KOPT-K1 (cell line): ENCODE results near the gene BLM.
A peak's percentile ranks its signal among the peaks of the same experiment; 100 is the strongest.

ENCODE experiments used
- H3K27ac ChIP-seq: fragments of 200-600 bp; sonication (generic); 2 replicates; pipeline ENCODE4 v1.5.1; 2016; ENCODE audit warnings: antibody characterized with exemption, mild to moderate bottlenecking, low read depth, low read length; ENCODE audit not compliant: poor library complexity, severe bottlenecking
- H3K36me3 ChIP-seq: fragments of 200-600 bp; sonication (generic); 2 replicates; pipeline ENCODE4 v1.5.1; 2017; ENCODE audit warnings: antibody characterized with exemption, mild to moderate bottlenecking, low read length, moderate library complexity; ENCODE audit not compliant: insufficient read depth
- H3K9me3 ChIP-seq: fragments of 200-600 bp; sonication (generic); 2 replicates; pipeline ENCODE4 v1.5.1; 2017; ENCODE audit warnings: antibody characterized with exemption, low read length, mild to moderate bottlenecking; ENCODE audit not compliant: insufficient read depth, poor library complexity, severe bottlenecking

BLM gene

GRCh38 chr15:90773485-90773884 is 56.3 kb downstream of the BLM start:
- Histone ChIP-seq H3K36me3 (peaks cover 97% of the 10 kb centered on the region), H3K9me3 (no peaks in the 10 kb centered on the region), H3K27ac (no peak overlapping the region)

GRCh38 chr15:90774731-90775514 is 57.8 kb downstream of the BLM start:
- Histone ChIP-seq H3K9me3 (no peaks in the 10 kb centered on the region), H3K27ac (no peak overlapping the region), H3K36me3 (peaks cover 95% of the 10 kb centered on the region)

GRCh38 chr15:90780916-90781315 is 63.8 kb downstream of the BLM start:
- Histone ChIP-seq H3K36me3 (peaks cover 95% of the 10 kb centered on the region), H3K9me3 (no peaks in the 10 kb centered on the region), H3K27ac (peak overlapping the region; percentile 24)

GRCh38 chr15:90782442-90782841 is 65.3 kb downstream of the BLM start:
- Histone ChIP-seq H3K36me3 (peaks cover 95% of the 10 kb centered on the region), H3K9me3 (no peaks in the 10 kb centered on the region), H3K27ac (no peak overlapping the region)

- peaks cover 97% of the 10 kb centered on the region for H3K36me3 ChIP-seq
- H3K9me3 ChIP-seq = no peaks in the 10 kb centered on the region
- H3K27ac ChIP-seq = no peak overlapping the region
Observed at GRCh38 chr15:90787881-90788280, 70.7 kb downstream of the BLM start.

- H3K36me3 ChIP-seq = peaks cover 94% of the 10 kb centered on the region
- no peak overlapping the region for H3K27ac ChIP-seq
- no peaks in the 10 kb centered on the region for H3K9me3 ChIP-seq
Observed at GRCh38 chr15:90789462-90789861, 72.3 kb downstream of the BLM start.

- H3K9me3 ChIP-seq = no peaks in the 10 kb centered on the region
- peaks cover 92% of the 10 kb centered on the region for H3K36me3 ChIP-seq
Observed at GRCh38 chr15:90790057-90790456, 72.9 kb downstream of the BLM start.

GRCh38 chr15:90790561-90790960 is 73.4 kb downstream of the BLM start:
- peaks cover 92% of the 10 kb centered on the region for H3K36me3 ChIP-seq
- no peak overlapping the region for H3K27ac ChIP-seq
- H3K9me3 ChIP-seq = no peaks in the 10 kb centered on the region

More at GRCh38 chr15:90790057-90790456, 72.9 kb downstream of the BLM start:
- H3K27ac ChIP-seq = no peak overlapping the region

GRCh38 chr15:90794538-90794937 is 77.4 kb downstream of the BLM start:
- H3K27ac ChIP-seq = no peak overlapping the region
- H3K36me3 ChIP-seq = peaks cover 90% of the 10 kb centered on the region
- H3K9me3 ChIP-seq = no peaks in the 10 kb centered on the region

- Histone ChIP-seq H3K9me3 (no peaks in the 10 kb centered on the region), H3K27ac (no peak overlapping the region), H3K36me3 (peaks cover 97% of the 10 kb centered on the region)
Observed at GRCh38 chr15:90799639-90800170, 82.6 kb downstream of the BLM start.

- Histone ChIP-seq H3K9me3 (no peaks in the 10 kb centered on the region), H3K36me3 (peaks cover 93% of the 10 kb centered on the region), H3K27ac (no peak overlapping the region)
Observed at GRCh38 chr15:90801803-90802202, 84.7 kb downstream of the BLM start.

- H3K9me3 ChIP-seq = no peaks in the 10 kb centered on the region
- H3K27ac ChIP-seq = peak overlapping the region; percentile 29
- peaks cover 96% of the 10 kb centered on the region for H3K36me3 ChIP-seq
Observed at GRCh38 chr15:90807074-90807785, 90.1 kb downstream of the BLM start.

GRCh38 chr15:90807786-90808086 is 90.6 kb downstream of the BLM start:
- H3K27ac ChIP-seq = peak overlapping the region; percentile 29
- H3K9me3 ChIP-seq = no peaks in the 10 kb centered on the region
- peaks cover 96% of the 10 kb centered on the region for H3K36me3 ChIP-seq

GRCh38 chr15:90808517-90809235 is 91.5 kb downstream of the BLM start:
- H3K36me3 ChIP-seq = peaks cover 96% of the 10 kb centered on the region
- H3K9me3 ChIP-seq = no peaks in the 10 kb centered on the region
- no peak overlapping the region for H3K27ac ChIP-seq

GRCh38 chr15:90809536-90809935 is 92.4 kb downstream of the BLM start:
- H3K27ac ChIP-seq = no peak overlapping the region
- peaks cover 96% of the 10 kb centered on the region for H3K36me3 ChIP-seq

More at GRCh38 chr15:90809536-90809935, 92.4 kb downstream of the BLM start:
- H3K9me3 ChIP-seq = no peaks in the 10 kb centered on the region
